Fibroblast of pulmonary artery (primary cell): ENCODE measurements around the gene SETBP1.

Experiments
- DNase-seq: peaks from one replicate; pipeline ENCODE4 v3.0.0-alpha.2; 2010; ENCODE audit warnings: low read depth
- H3K4me3 ChIP-seq: replicated peaks from 2 replicates; pipeline ENCODE4 v1.5.1; 2011; ENCODE audit warnings: low read depth, mild to moderate bottlenecking, control low read depth, low read length, moderate library complexity
- TF ChIP-seq, protein P1 (sequence below): IDR thresholded peaks from 2 replicates; pipeline ENCODE4 v1.5.1; 2011; ENCODE audit warnings: mild to moderate bottlenecking, control low read depth, low read length, inconsistent platforms; ENCODE audit errors: missing control alignments

Gene SETBP1

GRCh38 chr18:44766450-44766849 lies 85.8 kb downstream of the SETBP1 start:
- no peak for DNase-seq
- TF ChIP-seq, protein P1, sequence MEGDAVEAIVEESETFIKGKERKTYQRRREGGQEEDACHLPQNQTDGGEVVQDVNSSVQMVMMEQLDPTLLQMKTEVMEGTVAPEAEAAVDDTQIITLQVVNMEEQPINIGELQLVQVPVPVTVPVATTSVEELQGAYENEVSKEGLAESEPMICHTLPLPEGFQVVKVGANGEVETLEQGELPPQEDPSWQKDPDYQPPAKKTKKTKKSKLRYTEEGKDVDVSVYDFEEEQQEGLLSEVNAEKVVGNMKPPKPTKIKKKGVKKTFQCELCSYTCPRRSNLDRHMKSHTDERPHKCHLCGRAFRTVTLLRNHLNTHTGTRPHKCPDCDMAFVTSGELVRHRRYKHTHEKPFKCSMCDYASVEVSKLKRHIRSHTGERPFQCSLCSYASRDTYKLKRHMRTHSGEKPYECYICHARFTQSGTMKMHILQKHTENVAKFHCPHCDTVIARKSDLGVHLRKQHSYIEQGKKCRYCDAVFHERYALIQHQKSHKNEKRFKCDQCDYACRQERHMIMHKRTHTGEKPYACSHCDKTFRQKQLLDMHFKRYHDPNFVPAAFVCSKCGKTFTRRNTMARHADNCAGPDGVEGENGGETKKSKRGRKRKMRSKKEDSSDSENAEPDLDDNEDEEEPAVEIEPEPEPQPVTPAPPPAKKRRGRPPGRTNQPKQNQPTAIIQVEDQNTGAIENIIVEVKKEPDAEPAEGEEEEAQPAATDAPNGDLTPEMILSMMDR = no peak
- no peak overlapping the region for H3K4me3 ChIP-seq

GRCh38 chr18:44767807-44768206 lies 87.1 kb downstream of the SETBP1 start:
- DNase-seq = no peak
- H3K4me3 ChIP-seq = no peak overlapping the region
- TF ChIP-seq, protein P1 = no peak

DNA sequence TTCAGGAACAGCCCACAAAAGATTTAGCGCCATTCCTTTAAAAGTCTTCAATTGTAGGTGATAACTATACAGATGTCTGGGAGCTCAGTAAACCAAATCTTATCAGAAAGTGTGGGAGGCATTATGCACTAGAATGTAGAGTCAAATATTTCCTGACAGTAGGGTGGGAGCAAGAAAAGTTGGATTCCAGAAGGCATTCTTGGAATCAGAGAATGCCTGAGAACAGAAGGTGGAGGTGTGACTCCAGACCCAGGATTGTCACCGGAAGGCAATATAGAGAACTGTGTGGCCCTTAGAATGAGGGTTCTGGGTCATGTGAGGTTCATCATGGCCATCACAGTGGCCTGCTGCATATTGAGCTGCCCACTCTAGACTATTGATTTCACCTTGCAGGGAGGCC lies 90.0 kb downstream of the SETBP1 start:
- TF ChIP-seq, protein P1 = no peak
- DNase-seq = no peak
- H3K4me3 ChIP-seq = no peak overlapping the region

GRCh38 chr18:44771572-44771955 lies 90.9 kb downstream of the SETBP1 start:
- DNase-seq = no peak
- H3K4me3 ChIP-seq = no peak overlapping the region
- TF ChIP-seq, protein P1 = no peak

DNA sequence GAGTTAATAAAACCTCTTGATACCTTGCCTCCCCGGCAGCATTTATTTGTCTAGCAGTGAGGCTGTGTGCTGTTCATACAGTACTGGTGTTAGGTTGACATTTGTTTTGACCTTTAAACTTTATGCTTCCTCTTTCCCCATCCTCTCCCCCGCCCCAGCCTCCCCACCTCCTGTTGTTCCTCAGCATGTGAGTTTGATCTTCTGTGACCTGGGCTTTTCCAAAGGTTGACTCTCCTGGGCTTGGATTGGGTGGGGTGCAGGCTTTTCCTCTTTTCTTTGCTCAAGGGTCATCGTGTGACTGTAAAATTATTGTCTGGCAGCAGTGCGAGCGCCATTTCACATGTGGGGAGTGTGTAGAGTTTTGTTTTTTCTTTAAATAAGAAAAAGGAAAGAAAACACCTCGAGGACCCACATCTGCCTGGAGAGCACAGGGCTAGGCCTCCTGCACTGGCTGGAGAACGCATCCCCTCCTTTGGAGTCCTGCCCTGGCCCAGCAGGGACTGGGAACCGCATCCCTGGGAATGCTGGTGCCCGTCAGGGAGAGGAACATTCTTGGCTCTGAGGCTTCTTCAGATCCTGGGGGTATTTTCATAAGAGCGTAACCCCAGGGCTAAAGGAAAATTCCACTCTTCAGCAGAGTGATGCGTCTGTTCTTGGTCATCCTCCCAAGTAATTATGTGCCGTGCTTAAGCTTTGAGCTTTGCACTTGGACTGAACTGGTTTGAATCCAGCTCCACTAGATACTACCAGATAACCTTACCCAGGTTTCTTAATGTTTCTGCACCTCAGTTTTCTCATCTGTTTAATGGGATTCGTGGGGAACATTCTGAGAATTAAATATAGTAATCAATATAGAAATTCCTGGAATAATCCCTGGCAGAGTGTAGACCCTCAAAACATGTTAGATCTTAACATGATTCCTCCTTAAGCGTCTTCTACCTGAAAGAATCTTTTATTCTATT lies 91.5 kb downstream of the SETBP1 start:
- TF ChIP-seq, protein P1 = no peak

DNA sequence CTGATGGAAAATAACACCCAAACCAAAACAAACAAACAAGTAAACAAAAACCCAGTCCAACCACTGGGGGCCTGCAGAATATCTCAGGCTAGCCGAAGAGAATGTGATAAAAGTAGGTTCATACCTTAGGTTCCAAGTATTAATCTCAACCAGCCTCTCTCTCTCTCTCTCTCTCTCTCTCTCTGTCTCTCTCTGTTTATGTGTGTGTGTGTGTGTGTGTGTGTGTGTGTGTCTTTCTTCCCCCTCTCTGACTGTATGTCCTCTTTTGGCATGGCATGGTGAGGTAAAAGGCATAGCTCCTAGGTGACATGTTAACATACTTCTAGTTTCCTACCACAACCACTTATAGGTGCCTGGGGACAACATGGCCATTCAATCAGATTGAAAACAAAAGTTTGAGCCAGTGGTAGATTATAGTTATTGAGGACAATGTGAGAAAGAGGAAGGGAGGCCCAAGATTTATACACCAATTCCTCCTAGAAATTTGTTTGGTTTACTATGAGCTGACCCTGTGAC lies 93.0 kb downstream of the SETBP1 start:
- TF ChIP-seq, protein P1 = no peak
- H3K4me3 ChIP-seq = no peak overlapping the region
- no peak for DNase-seq

More for the DNA sequence above, 91.5 kb downstream of the SETBP1 start:
- no peak overlapping the region for H3K4me3 ChIP-seq
- no peak for DNase-seq

DNA sequence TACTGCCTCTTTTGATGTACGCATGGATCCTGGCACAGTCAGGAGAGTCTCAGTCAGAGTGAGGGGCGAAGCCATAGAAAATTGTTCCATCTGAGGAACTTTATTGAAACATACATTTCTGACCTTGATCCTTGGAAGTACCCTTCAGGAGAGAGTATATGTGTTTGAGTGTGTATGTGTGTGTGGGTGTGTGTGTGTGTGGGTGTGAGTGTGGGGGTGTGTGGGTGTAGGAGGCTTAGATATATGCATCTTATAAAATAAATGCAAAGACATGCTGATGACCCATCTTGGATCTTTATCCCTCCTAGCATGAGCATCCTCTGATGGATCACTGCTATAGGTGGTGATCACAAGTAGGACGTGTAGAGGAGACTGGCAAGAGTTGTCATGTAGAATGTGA lies 93.5 kb downstream of the SETBP1 start:
- DNase-seq = no peak
- TF ChIP-seq, protein P1 = no peak
- no peak overlapping the region for H3K4me3 ChIP-seq
